Liver (tissue), 9 donors: ENCODE results near the gene GRM2. TPM values are rescaled to one million over a fixed set of nuclear protein-coding genes. Genes with fewer than 3 reads are reported as not detected.

Experiments
- DNase-seq: peaks from one replicate; pipeline ENCODE4 v3.0.0-alpha.2; 2017; ENCODE audit warnings: low spot score
- H3K27ac ChIP-seq, 2 donors: one replicate each; pipeline ENCODE4 v1.7.0; 2013; ENCODE audit warnings: inconsistent platforms in 2 of 2, low read length in 2 of 2, control low read depth in 1 of 2, low read depth in 1 of 2, mild to moderate bottlenecking in 1 of 2
- H3K27me3 ChIP-seq, 4 donors: one replicate each; pipeline versions ENCODE4 v1.6.1 to v1.7.0; 2013; ENCODE audit warnings: low read length in 3 of 4, inconsistent platforms in 1 of 4, mild to moderate bottlenecking in 1 of 4, moderate library complexity in 1 of 4; ENCODE audit not compliant: control insufficient read depth in 4 of 4, insufficient read depth in 4 of 4
- H3K36me3 ChIP-seq, 4 donors: one replicate each; pipeline versions ENCODE4 v1.6.1 to v1.7.0; 2013; ENCODE audit warnings: low read length in 3 of 4, mild to moderate bottlenecking in 3 of 4, low read depth in 1 of 4, moderate library complexity in 1 of 4; ENCODE audit not compliant: control insufficient read depth in 4 of 4, insufficient read depth in 3 of 4
- H3K4me1 ChIP-seq, 4 donors: one replicate each; pipeline versions ENCODE4 v1.6.1 to v1.7.0; 2013; ENCODE audit warnings: low read length in 3 of 4, mild to moderate bottlenecking in 3 of 4, moderate library complexity in 1 of 4; ENCODE audit not compliant: control insufficient read depth in 4 of 4, insufficient read depth in 4 of 4
- H3K4me3 ChIP-seq, 3 donors: one replicate each; pipeline versions ENCODE4 v1.6.1 to v1.7.0; 2013; ENCODE audit warnings: low read length in 3 of 3, control low read depth in 1 of 3, low read depth in 1 of 3, mild to moderate bottlenecking in 1 of 3
- H3K9ac ChIP-seq, 2 donors: one replicate each; pipeline ENCODE4 v1.7.0; 2013; ENCODE audit warnings: low read length in 2 of 2, mild to moderate bottlenecking in 2 of 2, moderate library complexity in 2 of 2, control low read depth in 1 of 2, low read depth in 1 of 2
- H3K9me3 ChIP-seq, 4 donors: one replicate each; pipeline versions ENCODE4 v1.6.1 to v1.7.0; 2013; ENCODE audit warnings: low read length in 3 of 4; ENCODE audit not compliant: control insufficient read depth in 4 of 4
- EGR1 ChIP-seq, 2 donors: IDR thresholded peaks; 2 replicates each; pipeline ENCODE4 v1.6.1; 2016 to 2018; ENCODE audit warnings: antibody characterized with exemption in 2 of 2, low read depth in 2 of 2
- FOXA1 ChIP-seq: IDR thresholded peaks from 2 replicates; pipeline ENCODE4 v1.6.1; 2016; ENCODE audit warnings: antibody characterized with exemption
- FOXA2 ChIP-seq: IDR thresholded peaks from 2 replicates; pipeline ENCODE4 v1.6.1; 2016; ENCODE audit warnings: antibody characterized with exemption
- GABPA ChIP-seq, 2 donors: IDR thresholded peaks in 1 of 2; conservative IDR thresholded peaks in 1 of 2; 2 replicates each; pipeline ENCODE4 v1.6.1; 2016; ENCODE audit warnings: antibody characterized with exemption in 2 of 2, mild to moderate bottlenecking in 1 of 2, moderate library complexity in 1 of 2
- HNF4A ChIP-seq, 2 donors: conservative IDR thresholded peaks; 2 replicates each; pipeline ENCODE4 v1.6.1; 2016; ENCODE audit warnings: antibody characterized with exemption in 2 of 2, mild to moderate bottlenecking in 2 of 2
- HNF4G ChIP-seq: IDR thresholded peaks from 2 replicates; pipeline ENCODE4 v1.6.1; 2016; ENCODE audit warnings: antibody characterized with exemption
- JUND ChIP-seq, 2 donors: IDR thresholded peaks; 2 replicates each; pipeline ENCODE4 v1.6.1; 2016; ENCODE audit warnings: antibody characterized with exemption in 2 of 2
- NR2F2 ChIP-seq: IDR thresholded peaks from 2 replicates; pipeline ENCODE4 v1.6.1; 2016; ENCODE audit warnings: antibody characterized with exemption
- RAD21 ChIP-seq, 2 donors: IDR thresholded peaks; 2 replicates each; pipeline ENCODE4 v1.6.1; 2016; ENCODE audit warnings: antibody characterized with exemption in 2 of 2, mild to moderate bottlenecking in 2 of 2
- REST ChIP-seq: IDR thresholded peaks from 2 replicates; pipeline ENCODE4 v1.6.1; 2016; ENCODE audit warnings: antibody characterized with exemption, mild to moderate bottlenecking
- RXRA ChIP-seq, 2 donors: IDR thresholded peaks; 2 replicates each; pipeline ENCODE4 v1.6.1; 2017 to 2018; ENCODE audit warnings: antibody characterized with exemption in 2 of 2, mild to moderate bottlenecking in 1 of 2
- SP1 ChIP-seq: IDR thresholded peaks from 2 replicates; pipeline ENCODE4 v1.6.1; 2018; ENCODE audit warnings: antibody characterized with exemption, mild to moderate bottlenecking
- TAF1 ChIP-seq: conservative IDR thresholded peaks from 2 replicates; pipeline ENCODE4 v1.6.1; 2016; ENCODE audit warnings: antibody characterized with exemption, mild to moderate bottlenecking
- YY1 ChIP-seq: IDR thresholded peaks from 2 replicates; pipeline ENCODE4 v1.6.1; 2016; ENCODE audit warnings: antibody characterized with exemption, mild to moderate bottlenecking
- ZBTB33 ChIP-seq: IDR thresholded peaks from 2 replicates; pipeline ENCODE4 v1.6.1; 2016; ENCODE audit warnings: antibody characterized with exemption
- WGBS: extraction: QIAGEN DNeasy Blood & Tissue Kit; methylation state at CpG from one replicate; pipeline ENCODE4 v1.1.7; 2013; 5-methylcytosine and 5-hydroxymethylcytosine counted together
- polyA plus RNA-seq, 2 donors: library from polyadenylated mRNA; stranded (reverse) in 1 of 2; unstranded in 1 of 2; fragments of 200-250 nt in 1 of 2; fragments of >200 nt in 1 of 2; fragmentation: Nextera tagmentation in 1 of 2; extraction: Ambion mirVana in 1 of 2; gene quantifications; one replicate each; pipeline versions ENCODE4 v1.2.1 to v1.2.3, GENCODE V29; 2013 to 2015
- total RNA-seq, 2 donors: library from RNA; depleted of rRNA; stranded (reverse); fragments of >200 nt; gene quantifications; one replicate each; pipeline ENCODE4 v1.2.3, GENCODE V29; 2014
- TF ChIP-seq, protein P1 (sequence below): fragments of 150-350 bp; IDR thresholded peaks from 2 replicates; pipeline ENCODE4 v1.5.1; 2017; ENCODE audit warnings: improper control_type of control experiment, low read depth, low read length; ENCODE audit not compliant: missing input control
- TF ChIP-seq, protein P2 (sequence below): IDR thresholded peaks from 2 replicates; pipeline ENCODE4 v1.6.1; 2016; ENCODE audit warnings: antibody characterized with exemption
- TF ChIP-seq, protein P3 (sequence below): IDR thresholded peaks from 2 replicates; pipeline ENCODE4 v1.6.1; 2016; ENCODE audit warnings: antibody characterized with exemption
- donor health status: healthy.
- donor health status: healthy.
- donor health status: healthy.
- donor health status: healthy.
- donor health status: healthy.

The GRM2 gene
- total and polyA plus RNA-seq, 4 donors: 0.02 to 0.08 TPM; not detected in 2

DNA sequence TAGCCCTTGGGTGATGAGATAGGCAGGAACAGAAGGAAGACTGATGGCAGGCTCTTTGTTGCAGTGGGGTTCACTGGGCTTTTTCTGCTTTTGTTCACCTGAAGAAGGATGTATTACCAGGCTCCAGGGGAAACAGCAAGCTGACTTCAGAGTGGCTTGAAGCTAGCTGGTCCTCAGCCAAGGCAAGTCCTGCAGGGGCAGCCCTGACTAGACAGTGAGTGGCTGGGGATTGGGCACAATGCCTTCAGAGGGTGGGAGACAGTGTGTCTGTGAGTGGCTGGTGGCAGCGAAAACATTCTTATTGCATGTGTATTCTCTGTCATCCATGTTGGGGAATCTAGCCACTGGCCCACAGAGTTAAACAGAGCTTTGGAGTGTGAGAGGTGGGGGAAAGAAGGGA, 38.1 kb upstream of the GRM2 start:
- 97% methylated on average over 1 of the region's 1 CpG for WGBS
- Histone ChIP-seq H3K36me3 (peaks cover 0 to 11% (median 2%) of the 10 kb centered on the region in 4 donors), H3K27ac (no peak overlapping the region), H3K9ac (no peak overlapping the region), H3K9me3 (no peaks in the 10 kb centered on the region), H3K27me3 (no peaks in the 10 kb centered on the region), H3K4me3 (no peak overlapping the region), H3K4me1 (peaks cover 4 to 41% (median 32%) of the 10 kb centered on the region in 4 donors)
- TF ChIP-seq TAF1: no peak
- no peak for TF ChIP-seq RXRA (IDR thresholded peaks at IDR 0.05)
- no peak for DNase-seq

DNA sequence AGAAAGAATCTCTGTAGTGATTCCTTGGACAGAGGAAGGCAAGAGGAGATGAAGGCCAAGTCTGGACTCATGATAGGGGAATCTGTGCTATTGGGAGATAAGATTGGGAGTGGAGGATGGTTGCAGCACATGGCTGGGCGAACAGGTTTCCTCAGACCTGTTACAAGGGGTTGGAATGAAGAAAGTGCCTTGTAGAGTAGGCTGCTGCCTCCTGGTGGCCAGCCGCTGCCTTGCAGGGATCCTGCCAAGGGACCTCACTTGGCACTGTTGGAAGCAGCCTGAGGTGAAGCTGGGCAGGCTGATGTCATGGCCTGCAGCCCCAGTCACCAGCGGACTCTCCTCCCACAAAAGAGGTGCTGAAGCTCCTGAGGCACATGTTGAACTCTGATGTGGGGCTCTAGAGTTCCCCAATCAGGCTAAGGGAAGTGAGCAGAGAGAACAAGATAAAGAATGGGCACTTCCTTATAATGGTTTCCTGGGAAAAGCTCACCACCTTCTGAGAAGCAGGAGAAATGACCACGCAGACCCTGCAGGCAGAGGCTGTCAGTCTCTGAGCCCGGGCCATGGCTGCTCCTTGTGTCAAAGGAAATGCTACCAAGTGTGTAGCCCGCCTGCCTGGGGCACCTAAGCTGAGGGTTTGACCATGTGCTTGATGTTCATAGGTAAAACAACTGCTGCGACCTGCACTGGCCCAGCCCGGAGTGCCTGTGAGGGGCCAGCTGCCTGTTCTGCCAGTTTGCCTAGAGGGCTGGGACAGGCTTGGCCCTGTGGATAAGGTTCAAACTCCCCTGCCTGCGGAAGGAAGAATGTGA, 37.4 kb upstream of the GRM2 start:
- Histone ChIP-seq H3K4me3 (no peak overlapping the region), H3K27ac (no peak overlapping the region), H3K36me3 (peaks cover 0 to 11% (median under 1%) of the 10 kb centered on the region in 4 donors), H3K9ac (no peak overlapping the region), H3K4me1 (peaks cover 4 to 46% (median 36%) of the 10 kb centered on the region in 4 donors), H3K9me3 (no peaks in the 10 kb centered on the region), H3K27me3 (no peaks in the 10 kb centered on the region)
- 51% methylated on average over 9 of the region's 9 CpGs for WGBS
- DNase-seq: peak; percentile 87
- TF ChIP-seq, protein P1, sequence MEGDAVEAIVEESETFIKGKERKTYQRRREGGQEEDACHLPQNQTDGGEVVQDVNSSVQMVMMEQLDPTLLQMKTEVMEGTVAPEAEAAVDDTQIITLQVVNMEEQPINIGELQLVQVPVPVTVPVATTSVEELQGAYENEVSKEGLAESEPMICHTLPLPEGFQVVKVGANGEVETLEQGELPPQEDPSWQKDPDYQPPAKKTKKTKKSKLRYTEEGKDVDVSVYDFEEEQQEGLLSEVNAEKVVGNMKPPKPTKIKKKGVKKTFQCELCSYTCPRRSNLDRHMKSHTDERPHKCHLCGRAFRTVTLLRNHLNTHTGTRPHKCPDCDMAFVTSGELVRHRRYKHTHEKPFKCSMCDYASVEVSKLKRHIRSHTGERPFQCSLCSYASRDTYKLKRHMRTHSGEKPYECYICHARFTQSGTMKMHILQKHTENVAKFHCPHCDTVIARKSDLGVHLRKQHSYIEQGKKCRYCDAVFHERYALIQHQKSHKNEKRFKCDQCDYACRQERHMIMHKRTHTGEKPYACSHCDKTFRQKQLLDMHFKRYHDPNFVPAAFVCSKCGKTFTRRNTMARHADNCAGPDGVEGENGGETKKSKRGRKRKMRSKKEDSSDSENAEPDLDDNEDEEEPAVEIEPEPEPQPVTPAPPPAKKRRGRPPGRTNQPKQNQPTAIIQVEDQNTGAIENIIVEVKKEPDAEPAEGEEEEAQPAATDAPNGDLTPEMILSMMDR: peak; percentile 95
- TF ChIP-seq SP1: no peak
- TF ChIP-seq RXRA (IDR thresholded peaks at IDR 0.05): peak in 1 of 2 donors; percentile 49
- no peak for TF ChIP-seq TAF1
- TF ChIP-seq ZBTB33: no peak
- no peak for TF ChIP-seq JUND (IDR thresholded peaks at IDR 0.05)
- TF ChIP-seq FOXA1: no peak
- TF ChIP-seq HNF4A (conservative IDR thresholded peaks at IDR 0.05): peak in 1 of 2 donors; percentile 17
- no peak for TF ChIP-seq REST
- TF ChIP-seq GABPA (IDR thresholded peaks at IDR 0.05 in 1 of 2, conservative IDR thresholded peaks at IDR 0.05 in 1 of 2): no peak
- TF ChIP-seq FOXA2: no peak
- peak; percentile 88 to 92 for TF ChIP-seq RAD21 (IDR thresholded peaks at IDR 0.05)
- TF ChIP-seq HNF4G: no peak
- TF ChIP-seq, protein P2, sequence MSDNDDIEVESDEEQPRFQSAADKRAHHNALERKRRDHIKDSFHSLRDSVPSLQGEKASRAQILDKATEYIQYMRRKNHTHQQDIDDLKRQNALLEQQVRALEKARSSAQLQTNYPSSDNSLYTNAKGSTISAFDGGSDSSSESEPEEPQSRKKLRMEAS: no peak
- TF ChIP-seq YY1: no peak
- TF ChIP-seq, protein P3, sequence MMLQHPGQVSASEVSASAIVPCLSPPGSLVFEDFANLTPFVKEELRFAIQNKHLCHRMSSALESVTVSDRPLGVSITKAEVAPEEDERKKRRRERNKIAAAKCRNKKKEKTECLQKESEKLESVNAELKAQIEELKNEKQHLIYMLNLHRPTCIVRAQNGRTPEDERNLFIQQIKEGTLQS: no peak
- TF ChIP-seq NR2F2: no peak
- TF ChIP-seq EGR1 (IDR thresholded peaks at IDR 0.05; ENCODE audit: low read depth in 2 of 2): no peak
